Gastrocnemius medialis (tissue), 4 donors: ENCODE results near the gene L3MBTL2.

Source experiments
- POLR2A ChIP-seq, 2 donors: fragments of 450-650 bp; IDR thresholded peaks; one replicate each; pipeline ENCODE4 v1.6.1; 2017; ENCODE audit warnings: antibody characterized with exemption in 2 of 2, mild to moderate bottlenecking in 2 of 2, moderate library complexity in 2 of 2
- TF ChIP-seq, protein P1 (sequence below), 5 experiments: fragments of 450-650 bp in 3 of 5; fragments of 200-600 bp in 2 of 5; sonication (generic) in 2 of 5; IDR thresholded peaks in 4 of 5; conservative IDR thresholded peaks in 1 of 5; 1 replicate in 4 of 5; 2 replicates in 1 of 5; pipeline ENCODE4 v1.5.1; 2016 to 2019; ENCODE audit warnings: antibody characterized with exemption in 5 of 5, mild to moderate bottlenecking in 3 of 5, moderate library complexity in 3 of 5

DNA sequence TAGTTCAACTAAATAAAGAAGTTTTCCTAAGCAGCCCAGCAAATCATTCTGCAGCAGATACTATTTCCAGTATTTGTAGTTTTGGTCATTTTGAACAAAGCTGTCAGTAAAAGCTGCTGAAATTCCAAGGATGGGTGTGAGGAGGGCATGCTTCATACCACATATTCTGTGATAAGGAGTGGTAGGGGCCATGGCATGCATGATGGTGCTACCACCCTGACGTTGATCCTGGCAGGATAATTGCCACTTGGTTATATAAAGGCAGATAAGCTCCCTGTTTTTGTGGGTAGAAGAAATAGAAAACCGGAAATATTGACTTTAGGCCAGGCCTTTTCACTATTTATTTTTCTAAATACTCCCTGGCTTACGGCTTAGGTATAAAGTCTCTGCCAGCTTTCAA is 33.1 kb upstream of the L3MBTL2 start:
- TF ChIP-seq, protein P1, sequence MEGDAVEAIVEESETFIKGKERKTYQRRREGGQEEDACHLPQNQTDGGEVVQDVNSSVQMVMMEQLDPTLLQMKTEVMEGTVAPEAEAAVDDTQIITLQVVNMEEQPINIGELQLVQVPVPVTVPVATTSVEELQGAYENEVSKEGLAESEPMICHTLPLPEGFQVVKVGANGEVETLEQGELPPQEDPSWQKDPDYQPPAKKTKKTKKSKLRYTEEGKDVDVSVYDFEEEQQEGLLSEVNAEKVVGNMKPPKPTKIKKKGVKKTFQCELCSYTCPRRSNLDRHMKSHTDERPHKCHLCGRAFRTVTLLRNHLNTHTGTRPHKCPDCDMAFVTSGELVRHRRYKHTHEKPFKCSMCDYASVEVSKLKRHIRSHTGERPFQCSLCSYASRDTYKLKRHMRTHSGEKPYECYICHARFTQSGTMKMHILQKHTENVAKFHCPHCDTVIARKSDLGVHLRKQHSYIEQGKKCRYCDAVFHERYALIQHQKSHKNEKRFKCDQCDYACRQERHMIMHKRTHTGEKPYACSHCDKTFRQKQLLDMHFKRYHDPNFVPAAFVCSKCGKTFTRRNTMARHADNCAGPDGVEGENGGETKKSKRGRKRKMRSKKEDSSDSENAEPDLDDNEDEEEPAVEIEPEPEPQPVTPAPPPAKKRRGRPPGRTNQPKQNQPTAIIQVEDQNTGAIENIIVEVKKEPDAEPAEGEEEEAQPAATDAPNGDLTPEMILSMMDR (IDR thresholded peaks at IDR 0.05 in 4 of 5, conservative IDR thresholded peaks at IDR 0.05 in 1 of 5), result no peak
- TF ChIP-seq POLR2A (IDR thresholded peaks at IDR 0.05), result no peak
